ENCODE measurements around the gene ARHGDIA.

The ARHGDIA gene

GRCh38 chr17:81863123-81863675, 7.9 kb downstream of the ARHGDIA start:
- TF ChIP-seq CTCF (IDR thresholded peaks at IDR 0.05; ENCODE audit: extremely low read depth, insufficient read depth, missing control alignments): no peak
- in situ Hi-C loops (cut with MboI; ENCODE audit: low pct_unique_long_range_greater_than_20kb, low sequenced_read_pairs, unreplicated experiment): no loop called here
- no peak for DNase-seq (ENCODE audit: low spot score)

- in situ Hi-C loops (cut with MboI; ENCODE audit: low pct_unique_long_range_greater_than_20kb, low sequenced_read_pairs, unreplicated experiment): no loop called here
- no peak for TF ChIP-seq CTCF (IDR thresholded peaks at IDR 0.05; ENCODE audit: extremely low read depth, insufficient read depth, missing control alignments)
- peak; percentile 99 for DNase-seq (ENCODE audit: low spot score)
These were observed 10.2 kb downstream of the ARHGDIA start for GRCh38 chr17:81860756-81861568.

- no peak for TF ChIP-seq CTCF (IDR thresholded peaks at IDR 0.05; ENCODE audit: extremely low read depth, insufficient read depth, missing control alignments)
- in situ Hi-C loops (cut with MboI; ENCODE audit: low pct_unique_long_range_greater_than_20kb, low sequenced_read_pairs, unreplicated experiment): no loop called here
- peak; percentile 32 for DNase-seq (ENCODE audit: low spot score)
These were observed 11.0 kb downstream of the ARHGDIA start, which contains the start of gene P4HB for GRCh38 chr17:81859906-81860755. TSS of gene P4HB (minus strand) at chr17:81860535. CDS start at chr17:81860471, 64 bp downstream.

GRCh38 chr17:81858967-81859905, 11.9 kb downstream of the ARHGDIA start:
- TF ChIP-seq CTCF (IDR thresholded peaks at IDR 0.05; ENCODE audit: extremely low read depth, insufficient read depth, missing control alignments): no peak
- in situ Hi-C loops (cut with MboI; ENCODE audit: low pct_unique_long_range_greater_than_20kb, low sequenced_read_pairs, unreplicated experiment): no loop called here
- DNase-seq (ENCODE audit: low spot score): no peak

- no peak for TF ChIP-seq CTCF (IDR thresholded peaks at IDR 0.05; ENCODE audit: extremely low read depth, insufficient read depth, missing control alignments)
- in situ Hi-C loops (cut with MboI; ENCODE audit: low pct_unique_long_range_greater_than_20kb, low sequenced_read_pairs, unreplicated experiment): no loop called here
- no peak for DNase-seq (ENCODE audit: low spot score)
These were observed 12.8 kb downstream of the ARHGDIA start for GRCh38 chr17:81858170-81858966.

Measured in GM13977 (cell line).